HUES6 (cell line): ENCODE results near the gene TTBK1.

ENCODE experiments used
- H3K27ac ChIP-seq: 2 replicates; pipeline ENCODE4 v1.7.0; 2013; ENCODE audit warnings: low read depth, mild to moderate bottlenecking, low read length, inconsistent platforms
- H3K27me3 ChIP-seq: 2 replicates; pipeline ENCODE4 v1.6.1; 2013; ENCODE audit warnings: low read length; ENCODE audit not compliant: control insufficient read depth, insufficient read depth
- H3K36me3 ChIP-seq: 2 replicates; pipeline ENCODE4 v1.6.1; 2013; ENCODE audit warnings: low read length; ENCODE audit not compliant: control insufficient read depth, insufficient read depth
- H3K4me1 ChIP-seq: 2 replicates; pipeline ENCODE4 v1.6.1; 2013; ENCODE audit warnings: low read length; ENCODE audit not compliant: control insufficient read depth, insufficient read depth
- H3K4me3 ChIP-seq: 2 replicates; pipeline ENCODE4 v1.5.1; 2013; ENCODE audit warnings: low read depth, low read length
- H3K9ac ChIP-seq: one replicate; pipeline ENCODE4 v1.6.1; 2013; ENCODE audit warnings: mild to moderate bottlenecking, low read length
- H3K9me3 ChIP-seq: 2 replicates; pipeline ENCODE4 v1.6.1; 2013; ENCODE audit warnings: low read depth, low read length; ENCODE audit not compliant: control insufficient read depth, insufficient read depth

The TTBK1 gene

DNA sequence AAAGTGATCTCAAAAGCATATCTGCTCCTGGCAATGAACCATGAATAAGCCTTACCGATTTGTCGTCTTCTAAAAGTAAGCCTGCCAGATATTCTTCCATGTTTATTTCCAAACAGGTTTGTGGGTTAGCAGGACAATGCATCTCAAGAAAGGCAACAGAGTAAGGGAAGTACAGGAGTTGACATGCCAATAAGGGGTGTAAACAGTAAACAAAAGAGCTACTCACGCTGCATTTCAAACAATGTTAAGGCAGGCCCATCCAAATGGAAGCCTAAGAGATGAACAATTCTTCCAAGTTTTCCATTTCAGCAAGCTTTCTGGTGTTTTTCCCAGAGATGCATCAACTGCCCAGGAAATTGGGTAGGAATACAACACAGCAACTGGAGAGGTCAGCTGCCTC lies 93.1 kb downstream of the TTBK1 start:
- Histone ChIP-seq H3K4me1 (peaks cover 4% of the 10 kb centered on the region; the same call in 1 of the 2 replicates), H3K36me3 (peaks cover 43% of the 10 kb centered on the region), H3K9ac (no peak overlapping the region), H3K9me3 (no peaks in the 10 kb centered on the region), H3K4me3 (no peak overlapping the region), H3K27ac (no peak overlapping the region), H3K27me3 (no peaks in the 10 kb centered on the region)
